Astrocyte (in vitro differentiated cells and primary cell): ENCODE results near the gene RALGDS. TPM values are rescaled to one million over a fixed set of nuclear protein-coding genes. Genes with fewer than 3 reads are reported as not detected.

ENCODE experiments used
- DNase-seq: peaks from one replicate; pipeline ENCODE4 v3.0.0-alpha.2; 2010; ENCODE audit warnings: low read depth
- FAIRE-seq: peaks from 2 replicates; lab custom pipeline; 2011; peaks lifted over from hg19 to GRCh38; lab: Jason Lieb, UNC
- H2AFZ ChIP-seq: 2 replicates; pipeline ENCODE4 v1.6.0; 2012; ENCODE audit warnings: low read depth, low read length, inconsistent platforms
- H3K27ac ChIP-seq: 2 replicates; pipeline ENCODE4 v1.5.1; 2011; ENCODE audit warnings: low read depth, low read length, inconsistent platforms
- H3K27me3 ChIP-seq: 2 replicates; pipeline ENCODE4 v1.6.0; 2011; ENCODE audit warnings: low read length, inconsistent platforms; ENCODE audit not compliant: insufficient read depth
- H3K36me3 ChIP-seq: 2 replicates; pipeline ENCODE4 v1.5.1; 2011; ENCODE audit warnings: low read length, inconsistent platforms; ENCODE audit not compliant: insufficient read depth
- H3K4me1 ChIP-seq: 2 replicates; pipeline ENCODE4 v1.5.1; 2011; ENCODE audit warnings: low read length, inconsistent platforms; ENCODE audit not compliant: insufficient read depth
- H3K4me2 ChIP-seq: 2 replicates; pipeline ENCODE4 v1.6.0; 2012; ENCODE audit warnings: low read length, inconsistent platforms
- H3K4me3 ChIP-seq: 2 replicates; pipeline ENCODE4 v1.5.1; 2011; ENCODE audit warnings: low read depth, mild to moderate bottlenecking, low read length, inconsistent platforms; ENCODE audit not compliant: insufficient read depth
- H3K79me2 ChIP-seq: 2 replicates; pipeline ENCODE4 v1.6.0; 2012; ENCODE audit warnings: mild to moderate bottlenecking, low read length, inconsistent platforms; ENCODE audit not compliant: insufficient read depth
- H3K9ac ChIP-seq: 2 replicates; pipeline ENCODE4 v1.6.0; 2012; ENCODE audit warnings: mild to moderate bottlenecking, low read length, inconsistent platforms
- H3K9me3 ChIP-seq: 2 replicates; pipeline ENCODE4 v1.5.1; 2012; ENCODE audit warnings: low read depth, mild to moderate bottlenecking, low read length, inconsistent platforms; ENCODE audit not compliant: insufficient read depth
- H4K20me1 ChIP-seq: 2 replicates; pipeline ENCODE4 v1.6.0; 2012; ENCODE audit warnings: low read length, inconsistent platforms; ENCODE audit not compliant: insufficient read depth
- H3K27ac Mint-ChIP-seq: one replicate; pipeline ENCODE4 v1.8.0; 2021; ENCODE audit warnings: mild to moderate bottlenecking, mixed read lengths; ENCODE audit not compliant: unreplicated experiment
- H3K27me3 Mint-ChIP-seq: one replicate; pipeline ENCODE4 v1.8.0; 2021; ENCODE audit warnings: low read depth, mixed read lengths; ENCODE audit not compliant: unreplicated experiment
- H3K36me3 Mint-ChIP-seq: one replicate; pipeline ENCODE4 v1.8.0; 2021; ENCODE audit warnings: low read depth, mixed read lengths; ENCODE audit not compliant: unreplicated experiment
- H3K4me1 Mint-ChIP-seq: one replicate; pipeline ENCODE4 v1.8.0; 2021; ENCODE audit warnings: low read depth, mixed read lengths; ENCODE audit not compliant: unreplicated experiment
- H3K4me3 Mint-ChIP-seq: one replicate; pipeline ENCODE4 v1.8.0; 2021; ENCODE audit warnings: mild to moderate bottlenecking, moderate library complexity, mixed read lengths; ENCODE audit not compliant: unreplicated experiment
- H3K9me3 Mint-ChIP-seq: one replicate; pipeline ENCODE4 v1.8.0; 2021; ENCODE audit warnings: mild to moderate bottlenecking, mixed read lengths; ENCODE audit not compliant: unreplicated experiment
- CTCF ChIP-seq: IDR thresholded peaks from 2 replicates; pipeline ENCODE4 v1.5.1; 2011; ENCODE audit warnings: low read depth, mild to moderate bottlenecking, inconsistent platforms, low read length, moderate library complexity; ENCODE audit not compliant: insufficient read depth
- EZH2 ChIP-seq: IDR thresholded peaks from 2 replicates; pipeline ENCODE4 v1.6.1; 2012; ENCODE audit warnings: mild to moderate bottlenecking, low read length, inconsistent platforms; ENCODE audit not compliant: insufficient read depth
- total RNA-seq: library from RNA; stranded (reverse); gene quantifications from 2 replicates; pipeline ENCODE4 v1.2.1, GENCODE V29; 2021

RALGDS gene
- total RNA-seq, 1 donor from 2014 or later, result 46.6 TPM

GRCh38 chr9:133167096-133167730 is 46.2 kb upstream of the RALGDS start:
- Mint-ChIP-seq H3K9me3 (no peaks in the 10 kb centered on the region), H3K4me3 (no peak overlapping the region), H3K4me1 (peaks cover 13% of the 10 kb centered on the region), H3K27me3 (peaks cover 7% of the 10 kb centered on the region), H3K36me3 (no peaks in the 10 kb centered on the region), H3K27ac (no peak overlapping the region)
- Histone ChIP-seq H3K9me3 (no peaks in the 10 kb centered on the region), H3K9ac (no peak overlapping the region), H3K4me2 (no peak overlapping the region), H3K4me3 (no peak overlapping the region), H3K79me2 (no peaks in the 10 kb centered on the region), H3K27me3 (peaks cover 15% of the 10 kb centered on the region), H3K4me1 (peaks cover 2% of the 10 kb centered on the region), H3K36me3 (no peaks in the 10 kb centered on the region), H2AFZ (no peak overlapping the region), H4K20me1 (no peaks in the 10 kb centered on the region), H3K27ac (no peak overlapping the region)
- no peak for TF ChIP-seq CTCF
- TF ChIP-seq EZH2, result no peak
- DNase-seq (no peak), FAIRE-seq (no peak)

- FAIRE-seq (no peak), DNase-seq (no peak)
- no peaks in the 10 kb centered on the region for H4K20me1 ChIP-seq
- H3K9ac ChIP-seq, result no peak overlapping the region
- H3K27me3 Mint-ChIP-seq, result peaks cover 6% of the 10 kb centered on the region
- H3K4me1 Mint-ChIP-seq, result peaks cover 15% of the 10 kb centered on the region
- H3K9me3 ChIP-seq, result no peaks in the 10 kb centered on the region
- no peak overlapping the region for H3K27ac Mint-ChIP-seq
- H3K4me1 ChIP-seq, result peaks cover 2% of the 10 kb centered on the region
- no peak overlapping the region for H3K4me3 Mint-ChIP-seq
- H3K79me2 ChIP-seq, result no peaks in the 10 kb centered on the region
- no peak overlapping the region for H2AFZ ChIP-seq
- peaks cover 2% of the 10 kb centered on the region for H3K36me3 Mint-ChIP-seq
- H3K9me3 Mint-ChIP-seq, result no peaks in the 10 kb centered on the region
- TF ChIP-seq EZH2, result no peak
- TF ChIP-seq CTCF, result no peak
- H3K4me2 ChIP-seq, result no peak overlapping the region
- H3K27me3 ChIP-seq, result peaks cover 15% of the 10 kb centered on the region
- no peak overlapping the region for H3K4me3 ChIP-seq
- H3K36me3 ChIP-seq, result no peaks in the 10 kb centered on the region
- H3K27ac ChIP-seq, result no peak overlapping the region
Measured at GRCh38 chr9:133166392-133166791, 45.4 kb upstream of the RALGDS start.

- H3K4me1 Mint-ChIP-seq, result peaks cover 15% of the 10 kb centered on the region
- peaks cover 4% of the 10 kb centered on the region for H3K36me3 Mint-ChIP-seq
- no peak overlapping the region for H3K27ac Mint-ChIP-seq
- H2AFZ ChIP-seq, result no peak overlapping the region
- peaks cover 3% of the 10 kb centered on the region for H3K27me3 Mint-ChIP-seq
- no peak for TF ChIP-seq CTCF
- TF ChIP-seq EZH2, result no peak
- H3K4me3 ChIP-seq, result no peak overlapping the region
- H3K9me3 ChIP-seq, result no peaks in the 10 kb centered on the region
- no peak overlapping the region for H3K4me2 ChIP-seq
- FAIRE-seq (no peak), DNase-seq (no peak)
- no peaks in the 10 kb centered on the region for H3K79me2 ChIP-seq
- no peaks in the 10 kb centered on the region for H3K9me3 Mint-ChIP-seq
- H3K4me1 ChIP-seq, result peaks cover 2% of the 10 kb centered on the region
- H4K20me1 ChIP-seq, result no peaks in the 10 kb centered on the region
- H3K4me3 Mint-ChIP-seq, result peak overlapping the region; percentile 57
- peaks cover 14% of the 10 kb centered on the region for H3K27me3 ChIP-seq
- no peak overlapping the region for H3K27ac ChIP-seq
- no peak overlapping the region for H3K9ac ChIP-seq
- no peaks in the 10 kb centered on the region for H3K36me3 ChIP-seq
Measured at GRCh38 chr9:133165452-133165730, 44.4 kb upstream of the RALGDS start.
